Measurements from ENCODE around the gene NDUFA8.

The NDUFA8 gene

GRCh38 chr9:122202111-122202510 lies 42.5 kb upstream of the NDUFA8 start:
- ChIA-PET CTCF (no interaction called here), POLR2A (no interaction called here)
- no peak for TF ChIP-seq CTCF (IDR thresholded peaks at IDR 0.05; ENCODE audit: control extremely low read depth, extremely low read depth, low read depth, missing control alignments)
- no peak for DNase-seq (ENCODE audit: extremely low spot score)

DNA sequence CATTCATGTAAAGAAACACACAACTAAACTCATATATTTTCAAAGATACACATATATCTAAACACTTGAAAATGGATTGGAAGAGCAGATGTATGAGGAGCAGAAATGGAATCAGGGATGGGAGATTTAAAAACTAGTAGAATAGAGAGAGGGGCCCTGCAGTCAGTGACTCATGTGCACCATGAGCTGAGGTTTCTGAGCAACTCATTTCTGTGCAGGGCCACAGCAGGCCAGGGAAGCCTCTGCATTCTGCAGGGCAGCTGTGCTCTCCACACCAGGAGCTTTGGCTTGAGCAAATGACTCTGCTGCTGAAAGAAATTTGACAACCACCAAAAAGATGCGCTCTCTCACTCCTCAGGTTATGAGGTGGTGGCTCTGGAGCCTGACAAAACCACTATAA lies 42.1 kb upstream of the NDUFA8 start:
- ChIA-PET CTCF (no interaction called here), POLR2A (no interaction called here)
- no peak for TF ChIP-seq CTCF (IDR thresholded peaks at IDR 0.05; ENCODE audit: control extremely low read depth, extremely low read depth, low read depth, missing control alignments)
- no peak for DNase-seq (ENCODE audit: extremely low spot score)

DNA sequence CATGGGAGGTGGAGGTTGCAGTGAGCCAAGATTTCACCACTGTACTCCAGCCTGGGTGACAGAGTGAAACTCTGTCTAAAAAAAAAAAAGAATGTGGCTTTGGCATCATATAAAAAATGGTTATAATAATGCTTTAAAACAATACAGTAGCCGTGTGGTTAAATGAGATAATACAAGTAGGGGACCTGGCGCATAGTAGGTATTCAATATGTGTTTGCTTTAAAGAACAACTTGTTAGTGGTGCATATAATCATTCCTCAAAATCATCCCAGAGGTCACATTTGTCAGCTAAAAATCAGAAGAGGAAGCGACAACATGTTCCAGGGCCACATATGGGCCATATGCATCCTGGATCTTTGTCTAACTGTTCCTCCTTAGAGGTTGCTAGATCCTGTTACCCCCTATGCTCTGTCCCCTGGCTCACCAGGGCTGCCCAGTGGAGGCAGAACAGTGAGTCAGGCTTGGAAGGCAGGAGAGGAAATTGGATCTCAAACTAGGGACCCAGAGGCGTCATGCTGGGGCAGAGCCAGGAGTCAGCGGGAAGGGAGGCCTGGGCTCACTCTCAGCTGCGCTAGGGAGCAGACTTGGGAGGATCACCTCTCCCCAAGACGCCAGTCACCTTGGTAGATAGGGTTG lies 41.5 kb upstream of the NDUFA8 start:
- POLR2A ChIA-PET: no interaction called here
- TF ChIP-seq CTCF (IDR thresholded peaks at IDR 0.05; ENCODE audit: control extremely low read depth, extremely low read depth, low read depth, missing control alignments): no peak
- no peak for DNase-seq (ENCODE audit: extremely low spot score)
- CTCF ChIA-PET: no interaction called here

DNA sequence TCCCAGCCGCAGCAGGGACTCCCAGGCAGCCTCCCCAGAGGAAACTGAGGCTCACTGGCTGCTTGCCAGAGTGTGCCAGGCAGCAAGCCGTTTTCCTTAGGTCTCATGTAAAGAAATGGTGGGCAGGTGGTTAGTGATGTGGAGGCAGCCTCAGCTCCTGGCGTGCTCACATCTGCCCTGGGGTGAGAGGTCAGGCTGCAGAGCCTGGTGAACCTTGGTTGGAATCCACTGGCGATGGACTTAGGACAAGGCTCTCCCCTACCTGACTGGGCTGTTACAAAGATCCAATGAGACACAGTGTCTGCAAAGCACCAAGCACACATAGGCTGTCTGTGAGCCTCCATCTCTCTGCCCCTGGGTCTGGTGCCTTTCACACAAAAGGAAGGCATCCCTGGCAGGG lies 38.3 kb upstream of the NDUFA8 start:
- TF ChIP-seq CTCF (IDR thresholded peaks at IDR 0.05; ENCODE audit: control extremely low read depth, extremely low read depth, low read depth, missing control alignments): no peak
- no peak for DNase-seq (ENCODE audit: extremely low spot score)
- ChIA-PET CTCF (no interaction called here), POLR2A (no interaction called here)

DNA sequence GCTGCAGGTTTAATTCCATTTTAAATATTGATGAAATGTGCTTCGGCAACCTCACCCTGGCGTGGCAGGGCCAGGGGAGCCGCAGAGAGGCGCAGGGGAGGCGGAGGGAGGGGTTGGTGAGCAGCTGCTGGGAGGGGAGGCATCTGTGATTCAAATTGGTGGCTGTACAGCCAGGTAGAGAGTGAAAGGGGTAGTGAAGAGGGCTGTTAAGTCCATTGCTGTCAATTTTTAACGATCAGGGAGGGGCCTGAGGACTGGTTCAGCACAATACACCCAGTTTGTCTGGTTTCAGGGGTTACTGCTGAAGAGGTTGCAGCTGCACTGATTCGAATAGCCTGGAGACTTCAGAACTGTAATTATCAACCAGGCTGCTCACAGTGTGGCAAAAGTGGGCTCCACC lies 37.8 kb upstream of the NDUFA8 start:
- ChIA-PET CTCF (no interaction called here), POLR2A (no interaction called here)
- no peak for DNase-seq (ENCODE audit: extremely low spot score)
- TF ChIP-seq CTCF (IDR thresholded peaks at IDR 0.05; ENCODE audit: control extremely low read depth, extremely low read depth, low read depth, missing control alignments): no peak

DNA sequence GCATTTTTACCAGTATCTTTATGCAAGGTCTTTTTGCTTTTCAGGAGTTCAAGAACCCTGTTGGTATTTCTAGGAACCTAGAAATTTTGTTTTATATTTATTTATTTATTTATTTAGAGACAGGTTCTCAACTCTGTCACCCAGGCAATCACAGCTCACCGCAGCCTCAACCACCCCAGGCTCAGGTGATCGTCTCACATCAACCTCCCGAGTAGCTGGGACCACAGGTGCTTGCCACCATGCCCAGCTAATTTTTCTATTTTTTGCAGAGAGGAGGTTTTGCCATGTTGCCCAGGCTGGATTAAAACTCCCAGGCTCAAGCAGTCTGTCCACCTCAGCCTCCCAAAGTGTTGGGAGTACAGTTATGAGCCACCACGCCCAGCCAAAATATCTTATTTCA lies 36.3 kb upstream of the NDUFA8 start:
- no peak for TF ChIP-seq CTCF (IDR thresholded peaks at IDR 0.05; ENCODE audit: control extremely low read depth, extremely low read depth, low read depth, missing control alignments)
- no peak for DNase-seq (ENCODE audit: extremely low spot score)
- ChIA-PET CTCF (no interaction called here), POLR2A (no interaction called here)

DNA sequence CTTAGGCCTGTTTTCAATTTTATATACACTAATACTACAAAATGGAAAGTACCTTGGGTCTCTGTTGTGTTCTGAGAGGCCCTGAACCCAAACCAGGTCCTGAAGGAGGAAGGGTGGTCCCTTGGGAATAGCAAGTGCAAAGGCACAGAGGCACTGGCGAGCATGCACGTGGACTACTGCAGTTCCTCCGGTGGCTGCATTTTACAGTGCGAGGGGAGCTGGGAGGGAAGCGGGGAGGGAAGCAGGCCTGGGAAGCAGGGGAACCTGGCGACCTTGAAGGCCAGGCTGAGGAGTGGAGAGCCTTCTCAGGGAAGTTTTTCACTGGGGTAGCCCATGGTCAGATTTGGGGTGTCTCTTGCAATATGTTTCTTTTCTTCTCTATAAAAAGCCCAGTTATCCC lies 34.1 kb upstream of the NDUFA8 start:
- POLR2A ChIA-PET: no interaction called here
- CTCF ChIA-PET: no interaction called here
- TF ChIP-seq CTCF (IDR thresholded peaks at IDR 0.05; ENCODE audit: control extremely low read depth, extremely low read depth, low read depth, missing control alignments): no peak
- no peak for DNase-seq (ENCODE audit: extremely low spot score)

All from GM10248 (cell line).